ENCODE data around the gene DCAF4. TPM values are rescaled to one million over a fixed set of nuclear protein-coding genes. Genes with fewer than 3 reads are reported as not detected.
"Not testable (repeated sequence)": the region's sequence is repeated elsewhere in the genome, so short reads cannot be mapped to it uniquely, and the experiment has no call there.

Gene DCAF4
- total RNA-seq, 1 donor from 2014 or later: 21.1 TPM

DNA sequence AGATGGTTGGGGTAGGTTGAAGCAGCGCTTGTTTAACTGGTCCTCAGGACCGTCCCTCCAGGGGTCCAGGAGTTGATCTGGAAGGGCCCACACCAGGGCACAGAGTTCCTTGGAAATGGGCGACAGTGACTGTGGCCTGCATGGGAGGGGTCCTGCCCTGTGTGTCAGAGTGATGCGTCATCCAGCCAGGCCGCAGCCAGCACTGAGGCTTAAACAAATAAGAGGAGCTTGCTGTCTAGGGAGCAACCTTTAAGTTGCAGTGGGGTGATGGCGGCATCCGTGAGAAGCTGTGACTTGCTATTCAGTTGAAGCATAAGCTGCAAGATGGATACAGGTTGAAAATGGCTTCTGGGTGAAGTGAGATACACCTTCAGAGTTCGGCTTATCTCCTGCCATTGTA lies 20.2 kb downstream of the DCAF4 start:
- intact Hi-C loops (cut with DNase I): no loop called here
- TF ChIP-seq, protein P1, sequence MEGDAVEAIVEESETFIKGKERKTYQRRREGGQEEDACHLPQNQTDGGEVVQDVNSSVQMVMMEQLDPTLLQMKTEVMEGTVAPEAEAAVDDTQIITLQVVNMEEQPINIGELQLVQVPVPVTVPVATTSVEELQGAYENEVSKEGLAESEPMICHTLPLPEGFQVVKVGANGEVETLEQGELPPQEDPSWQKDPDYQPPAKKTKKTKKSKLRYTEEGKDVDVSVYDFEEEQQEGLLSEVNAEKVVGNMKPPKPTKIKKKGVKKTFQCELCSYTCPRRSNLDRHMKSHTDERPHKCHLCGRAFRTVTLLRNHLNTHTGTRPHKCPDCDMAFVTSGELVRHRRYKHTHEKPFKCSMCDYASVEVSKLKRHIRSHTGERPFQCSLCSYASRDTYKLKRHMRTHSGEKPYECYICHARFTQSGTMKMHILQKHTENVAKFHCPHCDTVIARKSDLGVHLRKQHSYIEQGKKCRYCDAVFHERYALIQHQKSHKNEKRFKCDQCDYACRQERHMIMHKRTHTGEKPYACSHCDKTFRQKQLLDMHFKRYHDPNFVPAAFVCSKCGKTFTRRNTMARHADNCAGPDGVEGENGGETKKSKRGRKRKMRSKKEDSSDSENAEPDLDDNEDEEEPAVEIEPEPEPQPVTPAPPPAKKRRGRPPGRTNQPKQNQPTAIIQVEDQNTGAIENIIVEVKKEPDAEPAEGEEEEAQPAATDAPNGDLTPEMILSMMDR (IDR thresholded peaks at IDR 0.05): no peak
- H3K36me3 ChIP-seq: peaks cover 41% of the 10 kb centered on the region

DNA sequence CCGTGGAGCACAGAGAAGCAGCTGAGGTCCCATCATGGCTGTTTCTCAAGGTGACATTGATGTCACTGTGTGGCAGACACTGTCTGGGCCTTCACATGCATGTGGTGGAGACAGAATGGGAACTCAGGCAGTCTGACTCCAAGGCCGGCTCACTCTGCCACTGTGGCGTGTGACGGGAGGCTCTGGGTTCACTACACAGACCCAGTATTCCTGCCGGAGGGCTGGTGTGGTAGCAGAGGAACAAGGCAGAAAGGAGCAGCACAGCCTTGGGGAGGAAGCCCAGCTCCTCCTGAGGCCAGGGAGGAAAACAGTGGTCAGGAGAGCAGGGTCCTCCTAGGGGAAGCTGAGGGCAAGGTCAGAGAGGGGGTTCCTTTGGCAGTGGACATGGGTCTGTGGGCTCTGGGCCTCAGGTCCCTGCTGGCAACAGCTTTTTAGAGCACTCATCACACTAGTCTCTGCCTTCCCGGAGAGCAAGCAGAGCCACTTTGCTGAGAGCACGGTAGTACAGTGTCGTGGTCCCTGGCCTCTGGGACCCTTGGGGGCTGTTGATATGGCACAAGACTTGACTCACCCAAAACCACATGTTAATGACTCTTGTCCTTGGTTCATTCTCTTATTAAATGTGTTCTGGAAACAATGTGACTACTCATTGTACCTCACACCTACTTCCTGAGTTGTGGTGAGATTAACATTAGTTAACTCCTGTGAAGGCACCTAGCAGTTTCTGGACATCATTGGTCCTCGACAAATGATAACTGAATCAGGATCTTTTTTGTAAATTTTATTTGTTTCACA lies 21.3 kb downstream of the DCAF4 start:
- Histone ChIP-seq H3K27ac (no peak overlapping the region), H3K27me3 (no peaks in the 10 kb centered on the region), H3K9me3 (no peaks in the 10 kb centered on the region), H3K4me1 (no peaks in the 10 kb centered on the region), H3K36me3 (peaks cover 36% of the 10 kb centered on the region), H3K4me3 (no peak overlapping the region)
- intact Hi-C loops (cut with DNase I): no loop called here
- no peak for DNase-seq
- TF ChIP-seq, protein P1 (IDR thresholded peaks at IDR 0.05): no peak
- no peak for ATAC-seq

More for the DNA sequence above, 20.2 kb downstream of the DCAF4 start:
- Histone ChIP-seq H3K4me1 (no peaks in the 10 kb centered on the region), H3K27ac (no peak overlapping the region), H3K27me3 (no peaks in the 10 kb centered on the region), H3K9me3 (no peaks in the 10 kb centered on the region), H3K4me3 (no peak overlapping the region)
- ATAC-seq (no peak), DNase-seq (no peak)

DNA sequence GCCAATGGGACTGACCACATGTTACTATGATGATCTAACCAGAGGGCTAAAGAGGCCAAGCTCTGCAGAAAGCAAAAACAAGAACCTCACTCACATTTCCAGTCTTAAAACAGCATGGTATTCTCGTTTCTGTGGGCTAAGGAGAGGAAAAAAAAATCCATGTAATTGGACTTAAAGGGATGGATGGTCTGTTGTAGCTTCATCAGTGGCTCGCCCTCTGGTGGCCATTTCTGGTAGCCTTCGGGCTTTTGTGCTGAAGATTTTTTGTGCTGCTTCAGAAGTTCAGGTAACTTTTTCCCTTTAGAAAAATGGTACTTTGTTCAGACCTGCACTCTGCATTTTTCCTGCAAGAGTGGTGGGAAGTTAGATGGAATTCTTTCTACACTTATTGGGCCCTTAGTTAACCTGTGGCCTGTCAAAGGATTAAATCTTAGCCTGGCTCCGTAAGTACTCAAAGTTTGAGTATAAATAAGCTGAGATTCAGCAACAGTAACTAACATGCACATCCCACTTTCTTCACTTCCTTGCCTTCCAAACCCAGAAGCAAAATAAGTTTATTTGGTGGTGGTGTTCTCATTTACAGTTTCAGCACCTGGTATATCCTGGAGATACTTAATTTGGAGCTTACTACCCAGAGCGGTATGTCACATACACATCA lies 22.3 kb downstream of the DCAF4 start:
- Histone ChIP-seq H3K27me3 (no peaks in the 10 kb centered on the region), H3K27ac (no peak overlapping the region), H3K4me1 (no peaks in the 10 kb centered on the region), H3K36me3 (peaks cover 29% of the 10 kb centered on the region), H3K9me3 (no peaks in the 10 kb centered on the region), H3K4me3 (no peak overlapping the region)
- intact Hi-C loops (cut with DNase I): no loop called here
- ATAC-seq (peak; percentile 60), DNase-seq (peak; percentile 76)
- TF ChIP-seq, protein P1 (IDR thresholded peaks at IDR 0.05): peak; percentile 89

DNA sequence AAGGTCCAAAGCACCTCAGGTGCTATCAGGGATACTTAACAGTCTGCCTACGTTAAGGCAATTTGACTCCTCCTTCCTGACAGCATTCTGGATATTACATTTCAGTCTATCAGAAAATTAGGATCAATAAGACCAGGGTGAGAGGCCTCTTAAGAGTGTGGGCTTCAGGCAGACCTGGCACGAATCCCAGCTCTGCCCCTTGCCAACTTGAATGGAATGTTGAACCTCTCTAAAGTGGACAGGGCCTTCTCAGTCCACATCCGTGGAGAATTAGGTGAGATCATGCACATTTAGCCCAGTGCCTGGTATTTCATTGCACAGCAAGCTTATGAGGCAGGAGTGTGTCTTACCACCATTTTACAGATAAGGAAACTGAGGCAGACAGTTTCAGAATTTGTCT lies 25.9 kb downstream of the DCAF4 start:
- H3K27ac ChIP-seq: no peak overlapping the region
- peaks cover 41% of the 10 kb centered on the region for H3K36me3 ChIP-seq
- TF ChIP-seq, protein P1 (IDR thresholded peaks at IDR 0.05): no peak
- H3K27me3 ChIP-seq: no peaks in the 10 kb centered on the region
- ATAC-seq: no peak
- DNase-seq: no peak
- no peaks in the 10 kb centered on the region for H3K9me3 ChIP-seq
- H3K4me3 ChIP-seq: no peak overlapping the region
- H3K4me1 ChIP-seq: no peaks in the 10 kb centered on the region
- intact Hi-C loops (cut with DNase I): no loop called here

DNA sequence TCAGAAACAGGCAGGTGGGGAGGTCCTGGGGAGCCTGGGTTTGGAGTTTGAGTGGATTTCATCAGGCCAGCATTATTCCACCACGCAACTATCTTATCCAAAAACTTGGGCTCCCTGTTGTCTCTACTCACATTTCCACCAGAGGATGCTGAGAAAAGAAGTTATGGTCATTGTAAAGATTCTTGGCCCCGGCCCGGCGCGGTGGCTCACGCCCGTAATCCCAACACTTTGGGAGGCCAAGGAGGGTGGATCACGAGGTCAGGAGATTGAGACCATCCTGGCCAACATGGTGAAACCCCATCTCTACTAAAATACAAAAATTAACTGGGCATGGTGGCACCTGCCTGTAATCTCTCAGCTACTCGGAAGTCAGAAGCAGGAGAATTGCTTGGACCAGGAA lies 30.5 kb downstream of the DCAF4 start:
- DNase-seq; H3K4me3 ChIP-seq; H3K4me1 ChIP-seq; H3K9me3 ChIP-seq; H3K27ac ChIP-seq; ATAC-seq; intact Hi-C loops (cut with DNase I); H3K27me3 ChIP-seq: not testable (repeated sequence)
- peaks cover 66% of the 10 kb centered on the region for H3K36me3 ChIP-seq

DNA sequence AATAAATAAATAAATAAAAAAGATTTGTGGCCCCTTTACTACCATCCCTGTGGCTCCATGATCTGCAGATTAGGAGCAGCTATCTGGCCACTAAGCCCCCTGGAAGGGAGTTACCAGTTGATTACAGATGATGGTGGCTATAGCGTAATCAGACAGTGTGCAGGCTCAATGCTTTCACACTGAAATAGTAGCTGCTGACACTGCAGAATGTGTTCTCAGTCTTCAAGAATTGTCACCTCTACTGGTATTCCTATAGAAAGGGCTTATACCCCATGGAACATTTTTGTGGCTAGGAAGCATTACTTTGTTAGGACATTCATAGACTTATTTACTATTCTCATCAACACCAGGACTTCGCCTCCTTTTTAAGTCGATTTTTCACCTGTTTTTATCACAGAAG lies 30.9 kb downstream of the DCAF4 start:
- Histone ChIP-seq H3K4me3 (no peak overlapping the region), H3K27ac (no peak overlapping the region), H3K36me3 (peaks cover 63% of the 10 kb centered on the region), H3K4me1 (no peaks in the 10 kb centered on the region), H3K9me3 (no peaks in the 10 kb centered on the region), H3K27me3 (no peaks in the 10 kb centered on the region)
- ATAC-seq: no peak
- intact Hi-C loops (cut with DNase I): no loop called here
- TF ChIP-seq, protein P1 (IDR thresholded peaks at IDR 0.05): no peak
- DNase-seq: no peak
